Measurements from ENCODE around the gene MAD1L1. TPM values are rescaled to one million over a fixed set of nuclear protein-coding genes. Genes with fewer than 3 reads are reported as not detected.

Gene MAD1L1
- total and polyA plus RNA-seq, 2 of the 8 experiments (the other 6 are each of a cell fraction or from before 2014, with no cell fraction given) = 40.4 to 44.6 TPM

GRCh38 chr7:1957471-1958225 lies 275.1 kb downstream of the MAD1L1 start:
- Histone ChIP-seq H3K23ac (ENCODE audit: insufficient read length) (no peak overlapping the region), H3K18ac (ENCODE audit: extremely low read depth, low read length) (no peak overlapping the region), H3K79me2 (ENCODE audit: control insufficient read depth in 1 of 2, insufficient read depth in 2 of 2, low read length in 2 of 2) (no peaks in the 10 kb centered on the region), H2BK5ac (ENCODE audit: low read depth, low read length) (no peak overlapping the region), H3K23me2 (ENCODE audit: low read depth, low read length) (no peaks in the 10 kb centered on the region), H3K4me1 (replicated peaks in 1 of 4; ENCODE audit: control insufficient read depth in 3 of 4, insufficient read depth in 4 of 4, low read length in 3 of 4) (no peaks in the 10 kb centered on the region), H3K4ac (replicated peaks; ENCODE audit: insufficient read length, low read depth, low read length) (no peak overlapping the region), H4K20me1 (replicated peaks in 1 of 2; ENCODE audit: control insufficient read depth in 1 of 2, insufficient read depth in 2 of 2, low read length in 2 of 2) (peaks cover 0 to 4% of the 10 kb centered on the region in 2 experiments), H2BK120ac (replicated peaks; ENCODE audit: low read depth, low read length) (no peak overlapping the region), H4K5ac (ENCODE audit: insufficient read length, low read depth, low read length) (no peak overlapping the region), H2BK12ac (ENCODE audit: low read depth, low read length) (no peak overlapping the region), H3K4me2 (ENCODE audit: insufficient read depth in 1 of 2, low read depth in 2 of 2, low read length in 2 of 2) (no peak overlapping the region), H3K9me3 (ENCODE audit: insufficient read depth in 2 of 2, low read depth in 1 of 2, low read length in 1 of 2) (no peaks in the 10 kb centered on the region), H3K27me3 (replicated peaks in 1 of 4; ENCODE audit: control insufficient read depth in 3 of 4, extremely low read depth in 1 of 4, insufficient read depth in 3 of 4, low read length in 3 of 4) (no peaks in the 10 kb centered on the region), H3K27ac (ENCODE audit: low read depth, low read length) (no peak overlapping the region), H4K91ac (replicated peaks; ENCODE audit: insufficient read length, low read length) (no peak overlapping the region), H3K14ac (ENCODE audit: insufficient read length) (no peak overlapping the region), H2AFZ (ENCODE audit: low read length) (no peak overlapping the region), H2BK20ac (ENCODE audit: low read length) (no peak overlapping the region), H2AK5ac (ENCODE audit: low read depth, low read length) (no peak overlapping the region), H3K9ac (replicated peaks in 1 of 4; ENCODE audit: extremely low read depth in 1 of 4, low read depth in 3 of 4, low read length in 3 of 4) (no peak overlapping the region), H3K79me1 (ENCODE audit: low read depth, low read length) (no peaks in the 10 kb centered on the region), H3K56ac (replicated peaks; ENCODE audit: insufficient read length, low read depth, low read length) (no peak overlapping the region), H4K8ac (ENCODE audit: extremely low read depth, insufficient read depth, low read length) (no peak overlapping the region), H3K36me3 (ENCODE audit: control insufficient read depth in 2 of 4, insufficient read depth in 4 of 4, low read length in 3 of 4) (no peaks in the 10 kb centered on the region), H2BK15ac (ENCODE audit: low read length) (no peak overlapping the region), H3K4me3 (ENCODE audit: extremely low read depth in 1 of 4, insufficient read depth in 2 of 4, low read depth in 3 of 4, low read length in 4 of 4) (no peak overlapping the region)
- POLR2A ChIA-PET (ENCODE audit: partially characterized antibody) = no interaction called here
- WGBS, 2 experiments (ENCODE audit: extremely low coverage in 1 of 2, insufficient coverage in 1 of 2, insufficient read length in 1 of 2, insufficient replicate concordance in 2 of 2, low coverage in 1 of 2, low lambda C conversion rate in 2 of 2, missing lambda C conversion rate in 1 of 2) = 90% methylated on average over 23 of the region's 28 CpGs; no CpG with 5 or more reads in 1 of the 2 experiments
- no peak for FAIRE-seq
- DNase-seq (ENCODE audit: low read depth in 1 of 2, low spot score in 2 of 2) = no peak
- CTCF ChIA-PET (ENCODE audit: partially characterized antibody) = interaction anchor here (0.9 to 2.0 kb wide), 2 partner anchors 12 to 23 kb away, joined by 3 to 5 read pairs; no protein-coding TSS in a partner anchor
